ENCODE measurements around the gene CASP3.
"Not testable (repeated sequence)": the region's sequence is repeated elsewhere in the genome, so short reads cannot be mapped to it uniquely, and the experiment has no call there.

CASP3 gene

GRCh38 chr4:184599492-184600135, 49.6 kb downstream of the CASP3 start:
- no peak overlapping the region for H3K4me3 ChIP-seq (ENCODE audit: low read depth, low read length)
- no peak for TF ChIP-seq CTCF (IDR thresholded peaks at IDR 0.05; ENCODE audit: borderline replicate concordance, insufficient read depth, low read depth, low read length)

GRCh38 chr4:184598753-184599491, 50.3 kb downstream of the CASP3 start:
- H3K4me3 ChIP-seq (ENCODE audit: low read depth, low read length) = no peak overlapping the region

GRCh38 chr4:184596617-184597185, 52.5 kb downstream of the CASP3 start:
- H3K4me3 ChIP-seq (ENCODE audit: low read depth, low read length) = no peak overlapping the region
- no peak for TF ChIP-seq CTCF (IDR thresholded peaks at IDR 0.05; ENCODE audit: borderline replicate concordance, insufficient read depth, low read depth, low read length)

More at GRCh38 chr4:184598753-184599491, 50.3 kb downstream of the CASP3 start:
- TF ChIP-seq CTCF (IDR thresholded peaks at IDR 0.05; ENCODE audit: borderline replicate concordance, insufficient read depth, low read depth, low read length) = no peak

GRCh38 chr4:184596044-184596616, 53.1 kb downstream of the CASP3 start:
- no peak for TF ChIP-seq CTCF (IDR thresholded peaks at IDR 0.05; ENCODE audit: borderline replicate concordance, insufficient read depth, low read depth, low read length)
- H3K4me3 ChIP-seq (ENCODE audit: low read depth, low read length) = no peak overlapping the region

- no peak for TF ChIP-seq CTCF (IDR thresholded peaks at IDR 0.05; ENCODE audit: borderline replicate concordance, insufficient read depth, low read depth, low read length)
- no peak overlapping the region for H3K4me3 ChIP-seq (ENCODE audit: low read depth, low read length)
Observed at GRCh38 chr4:184595430-184595829, 53.8 kb downstream of the CASP3 start.

GRCh38 chr4:184593461-184593860, 55.8 kb downstream of the CASP3 start:
- H3K4me3 ChIP-seq (ENCODE audit: low read depth, low read length) = no peak overlapping the region
- TF ChIP-seq CTCF (IDR thresholded peaks at IDR 0.05; ENCODE audit: borderline replicate concordance, insufficient read depth, low read depth, low read length) = no peak

GRCh38 chr4:184591747-184592270, 57.4 kb downstream of the CASP3 start:
- H3K4me3 ChIP-seq (ENCODE audit: low read depth, low read length) = not testable (repeated sequence)

All from GM12875 (cell line).